HL-60/S4 treated with retinoic acid at 250 ng/mL for 4 days and 3 days (cell line): ENCODE measurements around the gene KCNQ5.
"Not testable (repeated sequence)": the region's sequence is repeated elsewhere in the genome, so short reads cannot be mapped to it uniquely, and the experiment has no call there.

ENCODE experiments used
- in situ Hi-C: fragments of 300-500 bp; cut with MboI; formaldehyde crosslinking; loops from 2 replicates; pipeline ENCODE4 v1.7.0; 2022; ENCODE audit warnings: low sequenced_read_pairs

The KCNQ5 gene

DNA sequence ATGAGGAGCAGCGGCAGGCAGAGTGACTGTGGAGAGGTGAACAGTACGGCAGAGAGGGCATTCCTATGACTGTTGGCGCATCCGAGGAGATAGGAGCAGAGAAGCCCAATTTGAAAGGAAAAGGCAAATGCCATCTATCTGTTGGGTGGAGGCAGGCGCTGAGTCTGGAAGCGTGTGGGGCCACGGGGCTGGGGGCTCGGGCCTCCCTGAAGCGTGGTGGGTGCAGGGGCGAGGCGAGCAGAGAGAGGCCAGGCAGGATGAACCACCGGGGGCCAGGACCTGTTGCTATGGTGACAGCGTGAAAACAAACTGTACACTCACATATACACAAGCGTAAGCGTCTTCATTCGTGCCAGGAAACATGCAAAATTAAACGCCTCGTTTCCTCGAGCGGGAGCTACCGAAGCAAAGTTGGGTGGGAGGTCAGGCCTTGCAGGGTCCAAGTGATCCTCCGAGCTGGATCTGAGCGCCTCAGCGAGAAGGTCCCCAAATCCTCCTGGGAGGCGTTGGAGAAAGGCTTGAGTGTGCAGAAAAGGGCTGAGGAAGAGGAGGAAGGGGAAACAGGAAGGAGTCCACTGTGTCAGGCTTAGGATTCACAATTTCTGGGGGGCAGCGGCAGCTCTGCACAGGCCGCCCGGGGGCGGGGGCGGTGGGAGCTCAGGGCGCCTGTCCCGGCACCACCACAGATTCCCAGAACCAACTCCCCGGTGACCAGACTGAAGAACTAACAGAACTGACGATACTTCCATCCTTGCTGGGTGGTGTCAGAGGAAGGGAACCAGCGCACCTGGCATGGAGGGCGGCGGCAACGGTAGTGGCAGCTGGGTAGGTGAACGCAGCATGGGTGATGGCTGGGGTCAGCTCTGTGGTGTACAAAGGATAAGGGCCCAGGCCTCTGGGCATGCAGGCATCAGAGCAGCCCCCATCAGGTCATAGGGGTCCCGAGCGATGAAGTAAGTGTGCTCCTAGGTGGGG, 535.2 kb downstream of the KCNQ5 start:
- in situ Hi-C loops = no loop called here

DNA sequence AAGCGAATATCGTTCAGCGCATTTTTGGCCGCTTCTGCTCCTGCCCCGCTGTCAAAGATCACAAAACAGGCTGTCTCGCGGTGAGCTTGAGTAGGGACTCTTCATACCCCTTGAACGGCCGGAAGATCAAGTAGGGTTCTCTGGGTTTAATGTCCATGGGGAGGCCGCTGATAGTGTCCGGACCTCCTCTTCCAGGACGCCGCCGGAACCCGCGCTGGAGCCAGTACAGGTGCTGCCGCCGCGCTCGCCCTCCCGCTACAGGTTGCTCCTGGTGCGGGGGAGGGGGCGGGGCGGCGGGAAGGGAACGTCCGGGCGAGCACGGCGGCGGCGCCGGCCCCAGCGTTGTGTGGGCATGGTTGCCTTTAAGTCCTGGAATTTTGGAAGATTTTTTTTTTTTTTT, 536.0 kb downstream of the KCNQ5 start:
- in situ Hi-C loops = no loop called here

- in situ Hi-C loops = no loop called here
Measured at GRCh38 chr6:73169111-73169510, 547.2 kb downstream of the KCNQ5 start.

DNA sequence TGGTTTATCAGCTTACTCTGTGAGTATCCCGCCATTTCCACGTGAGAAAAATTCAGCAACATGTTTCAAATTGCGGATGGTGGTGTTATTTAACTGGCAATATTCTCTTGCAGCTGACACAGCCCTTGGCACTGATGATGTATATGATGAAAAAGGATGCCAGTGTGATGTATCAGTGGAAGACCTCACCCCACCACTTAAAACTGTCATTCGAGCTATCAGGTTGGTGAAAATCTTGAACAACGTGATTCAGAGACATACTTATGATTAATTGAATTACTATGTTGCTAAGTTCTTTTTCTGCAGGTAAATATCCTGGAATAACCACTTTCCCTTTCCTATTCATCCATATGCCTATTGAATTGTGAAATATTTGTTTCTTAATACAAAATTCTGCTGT, 547.8 kb downstream of the KCNQ5 start:
- in situ Hi-C loops = no loop called here

DNA sequence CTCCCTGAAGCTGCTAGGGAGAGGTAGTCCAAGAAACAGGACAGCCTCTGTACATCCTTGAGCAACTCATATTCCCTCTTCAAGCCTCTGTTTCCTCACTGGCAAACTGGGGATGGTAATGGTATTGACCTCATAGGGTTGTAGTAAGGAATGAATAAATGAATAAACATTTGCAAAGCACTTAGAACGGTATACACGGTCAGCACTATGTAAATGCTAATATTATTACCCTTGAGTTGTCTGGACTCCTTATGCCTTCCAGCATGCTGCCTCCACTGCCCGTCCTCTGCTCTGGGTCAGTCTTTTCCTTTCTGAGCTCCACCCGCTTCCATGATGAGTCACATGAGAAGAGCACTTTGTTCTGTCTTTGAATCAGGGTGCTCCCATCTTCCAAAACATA, 552.8 kb downstream of the KCNQ5 start:
- in situ Hi-C loops = no loop called here

DNA sequence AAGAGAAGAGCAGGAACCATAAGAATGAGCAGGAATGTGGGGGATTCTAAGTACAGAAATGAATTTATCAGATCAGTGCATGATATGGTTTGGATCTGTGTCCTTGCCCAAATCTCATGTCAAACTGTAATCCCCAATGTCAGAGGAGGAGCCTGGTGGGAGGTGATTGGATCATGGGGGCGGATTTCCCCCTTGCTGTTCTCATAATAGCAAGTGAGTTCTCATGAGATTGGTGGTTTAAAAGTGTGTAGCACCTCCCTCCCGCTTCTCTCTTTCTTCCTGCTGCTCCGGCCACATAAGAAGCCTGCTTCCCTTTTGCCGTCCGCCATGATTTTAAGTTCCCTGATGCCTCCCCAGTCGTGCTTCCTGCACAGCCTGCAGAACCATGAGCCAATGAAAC, 554.2 kb downstream of the KCNQ5 start:
- in situ Hi-C loops = no loop called here

- in situ Hi-C loops = no loop called here
Measured at GRCh38 chr6:73177221-73177944, 555.5 kb downstream of the KCNQ5 start.

- in situ Hi-C loops = loop anchor here (10.0 kb wide), 1 partner anchor 765 kb away; no protein-coding TSS in a partner anchor
Measured at GRCh38 chr6:73180076-73180738, 558.3 kb downstream of the KCNQ5 start.

DNA sequence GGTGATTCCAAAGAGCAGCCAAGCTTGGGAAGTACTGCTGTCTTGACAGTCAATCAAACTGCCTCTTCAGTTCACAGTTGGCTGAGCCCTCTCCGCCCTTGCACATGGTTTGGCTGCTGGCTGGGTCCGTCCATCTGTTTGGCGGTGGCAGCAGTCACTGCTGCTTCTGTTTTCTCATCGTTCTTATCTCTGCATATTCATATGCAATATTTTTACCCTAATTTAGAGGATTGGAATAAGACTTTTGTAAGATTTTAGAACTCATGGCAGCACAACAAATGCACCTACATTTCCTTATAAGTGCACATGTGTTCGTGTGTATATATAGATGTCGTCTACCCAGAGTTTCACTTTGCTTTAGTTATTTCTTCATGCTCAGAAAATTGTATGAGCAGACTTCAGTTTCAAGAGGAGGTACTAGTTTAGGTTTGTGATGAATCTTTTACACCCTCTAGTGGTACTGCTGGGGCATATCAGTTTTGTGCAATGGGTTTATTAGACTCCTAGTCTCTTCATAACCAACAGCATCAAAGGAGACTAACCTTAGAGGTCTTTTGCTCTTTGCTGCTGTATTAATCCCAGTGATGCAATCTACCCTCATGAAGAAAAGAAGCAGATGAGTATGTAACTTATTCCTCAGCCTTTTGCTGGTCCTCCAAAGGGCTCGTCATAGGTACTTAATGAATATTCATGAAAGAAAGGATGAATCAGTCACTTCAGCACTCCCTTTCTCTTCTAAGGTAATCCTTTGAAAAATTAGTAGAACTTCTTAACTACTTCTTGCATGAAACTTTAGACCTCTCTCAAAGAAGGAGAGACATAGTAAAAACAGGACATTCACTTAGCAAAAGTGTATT, 559.1 kb downstream of the KCNQ5 start:
- in situ Hi-C loops = loop anchor here (10.0 kb wide), 1 partner anchor 766 kb away; no protein-coding TSS in a partner anchor

DNA sequence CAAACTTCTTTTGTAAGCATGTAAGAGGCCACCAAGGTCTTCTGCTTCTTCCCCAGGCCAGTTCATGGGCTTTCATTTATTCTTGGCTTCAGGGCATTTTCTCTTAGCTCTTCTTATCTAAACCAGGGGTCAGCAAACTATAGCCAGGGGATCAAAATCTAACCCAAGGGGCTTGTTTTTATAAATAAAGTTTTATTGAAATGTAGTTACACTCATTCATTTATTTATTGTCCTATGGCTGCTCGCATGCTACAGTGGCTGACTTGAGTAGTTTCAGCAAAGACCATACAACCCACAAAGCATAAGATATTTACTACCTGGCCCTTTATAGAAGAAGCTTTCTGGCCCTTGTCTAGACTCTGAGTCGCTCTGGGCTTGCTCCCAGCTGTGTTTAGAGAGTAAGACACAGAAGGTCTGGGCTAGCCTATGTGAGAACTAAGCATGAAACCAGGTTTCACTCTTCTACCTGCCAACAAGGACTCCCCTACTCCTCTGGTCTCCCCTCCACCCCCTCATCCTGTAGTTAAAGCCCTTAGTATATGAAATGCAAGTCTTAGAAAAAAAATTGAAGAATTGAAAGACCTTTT, 560.2 kb downstream of the KCNQ5 start:
- in situ Hi-C loops = loop anchor here (10.0 kb wide), 1 partner anchor 767 kb away; no protein-coding TSS in a partner anchor

DNA sequence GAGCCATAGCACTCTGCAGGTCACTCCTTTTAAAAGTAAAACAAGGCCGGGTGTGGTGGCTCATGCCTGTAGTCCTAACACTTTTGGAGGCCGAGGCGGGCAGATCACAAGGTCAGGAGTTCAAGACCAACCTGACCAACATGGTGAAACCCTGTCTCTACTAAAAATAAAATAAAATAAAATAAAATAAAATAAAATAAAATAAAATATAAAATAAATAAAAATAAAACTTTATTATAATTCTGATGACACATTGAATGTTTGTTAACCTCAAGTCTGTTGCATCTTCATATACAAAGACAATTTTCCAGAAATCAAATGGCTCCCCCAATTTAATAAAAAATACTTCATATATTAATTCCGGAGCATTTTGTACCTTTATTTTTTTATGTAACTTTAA, 571.4 kb downstream of the KCNQ5 start:
- in situ Hi-C loops = not testable (repeated sequence)

GRCh38 chr6:73194744-73195143, 572.9 kb downstream of the KCNQ5 start:
- in situ Hi-C loops = no loop called here

GRCh38 chr6:73200247-73200646, 578.4 kb downstream of the KCNQ5 start:
- in situ Hi-C loops = no loop called here

GRCh38 chr6:73200735-73201134, 578.9 kb downstream of the KCNQ5 start:
- in situ Hi-C loops = no loop called here

- in situ Hi-C loops = no loop called here
Measured at GRCh38 chr6:73203098-73203497, 581.2 kb downstream of the KCNQ5 start.

- in situ Hi-C loops = no loop called here
Measured at GRCh38 chr6:73204252-73204651, 582.4 kb downstream of the KCNQ5 start.

GRCh38 chr6:73207221-73207837, 585.5 kb downstream of the KCNQ5 start:
- in situ Hi-C loops = no loop called here

DNA sequence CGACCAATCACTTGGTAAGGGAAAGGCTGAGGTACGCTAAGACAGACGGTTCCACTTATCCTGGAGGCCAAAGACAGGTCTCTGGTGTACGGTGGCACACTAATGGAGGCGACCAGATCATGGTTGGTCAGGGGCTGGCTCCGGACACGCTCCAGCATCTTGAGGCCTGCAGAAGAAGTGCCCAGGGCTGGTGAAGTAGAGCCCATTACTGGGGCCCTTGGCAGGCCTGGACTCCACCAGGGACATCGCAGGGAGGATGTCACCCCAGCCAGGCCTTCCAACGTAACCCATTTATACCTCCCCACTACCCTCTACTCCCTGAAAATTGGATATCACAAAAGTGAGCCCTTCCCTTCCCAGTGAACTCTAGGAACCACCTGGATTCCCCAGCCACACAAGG, 587.3 kb downstream of the KCNQ5 start:
- in situ Hi-C loops = no loop called here

DNA sequence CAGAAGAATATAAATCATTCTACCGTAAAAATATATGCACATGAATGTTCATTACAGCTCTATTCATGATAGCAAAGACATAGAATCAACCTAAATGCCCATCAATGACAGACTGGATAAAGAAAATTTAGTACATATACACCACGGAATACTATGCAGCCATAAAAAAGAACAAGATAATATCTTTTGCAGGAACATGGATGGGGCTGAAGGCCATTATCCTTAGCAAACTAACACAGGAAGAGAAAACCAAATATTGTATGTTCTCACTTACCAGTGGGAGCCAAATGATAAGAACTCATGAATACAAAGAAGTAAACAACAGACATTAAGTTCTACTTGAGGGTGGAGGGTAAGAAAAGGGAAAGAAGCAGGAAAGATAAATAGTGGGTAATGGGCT, 595.0 kb downstream of the KCNQ5 start:
- in situ Hi-C loops = no loop called here

DNA sequence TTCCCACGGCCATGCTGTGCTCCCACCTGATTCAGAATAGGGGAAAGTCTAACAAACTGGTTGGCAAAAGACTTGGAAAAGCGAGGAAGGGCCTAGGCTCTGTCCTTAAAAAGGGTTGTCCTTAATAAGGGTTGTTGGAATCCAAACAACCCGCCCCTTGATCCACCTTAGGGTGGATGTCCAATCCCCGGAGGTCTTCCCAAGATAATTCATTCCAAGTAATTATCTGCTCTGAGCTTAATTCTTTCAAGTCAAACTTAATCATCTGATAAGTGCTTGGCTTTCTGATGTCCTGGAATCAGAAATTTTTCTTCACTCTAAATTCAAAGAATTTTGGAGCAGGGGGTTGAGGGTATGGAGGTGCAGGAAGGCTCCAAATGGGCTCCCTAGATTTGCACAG, 603.5 kb downstream of the KCNQ5 start, which contains the start of gene KHDC1L:
TSS of gene KHDC1L (minus strand) at position 101 of the 400 bp plus-strand sequence. CDS start at position 13, 88 bp downstream.
- in situ Hi-C loops = no loop called here
